Stomach (tissue), 4 donors: ENCODE measurements around the gene EXOC2.

ENCODE experiments used
- CTCF ChIP-seq, 7 experiments: fragments of 450-650 bp in 4 of 7; fragments of 200-600 bp in 3 of 7; sonication (generic) in 3 of 7; IDR thresholded peaks; one replicate each; pipeline ENCODE4 v1.5.1; 2016 to 2019; ENCODE audit warnings: antibody characterized with exemption in 7 of 7, control low read depth in 2 of 7, mild to moderate bottlenecking in 1 of 7
- POLR2A ChIP-seq, 4 donors: fragments of 450-650 bp; IDR thresholded peaks; one replicate each; pipeline ENCODE4 v1.6.1; 2016; ENCODE audit warnings: antibody characterized with exemption in 4 of 4, control low read depth in 2 of 4, mild to moderate bottlenecking in 1 of 4, moderate library complexity in 1 of 4

DNA sequence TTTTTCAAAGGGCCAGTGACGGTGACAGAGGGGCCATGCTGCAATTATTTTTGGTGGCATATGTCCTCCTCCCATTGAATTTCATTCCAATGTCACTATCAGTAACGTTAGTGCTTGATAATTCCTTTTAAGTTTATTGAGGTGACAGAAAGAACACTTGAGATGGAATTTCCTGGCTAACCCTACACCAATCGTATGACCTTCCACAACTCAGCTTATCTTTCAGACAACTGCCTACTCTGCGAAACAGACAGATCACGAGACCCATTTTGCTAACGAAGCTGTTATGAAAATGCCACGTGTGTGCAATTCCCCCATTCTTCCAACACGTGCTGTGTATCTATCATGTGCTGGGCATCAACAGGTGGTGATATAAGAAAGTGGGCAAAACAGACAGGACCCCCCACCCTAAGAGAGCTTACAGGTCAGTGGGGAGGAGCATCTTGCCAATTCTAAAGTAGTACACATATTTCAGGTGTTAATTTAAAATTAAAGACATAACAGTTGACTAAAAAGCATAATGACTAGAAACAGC is 188.4 kb downstream of the EXOC2 start:
- TF ChIP-seq CTCF (IDR thresholded peaks at IDR 0.05) (no peak), POLR2A (IDR thresholded peaks at IDR 0.05) (no peak)
